HepG2 (cell line): ENCODE measurements around the gene RNPEPL1. TPM values are rescaled to one million over a fixed set of nuclear protein-coding genes. Genes with fewer than 3 reads are reported as not detected.

Source experiments
- FIP1L1 ChIP-seq: fragments of 200-400 bp; formaldehyde crosslinking; IDR thresholded peaks from 2 replicates; pipeline ENCODE4 v1.6.1; 2018; ENCODE audit warnings: low read depth, mild to moderate bottlenecking, low read length, moderate library complexity, borderline replicate concordance; ENCODE audit not compliant: insufficient read depth
- KAT2B ChIP-seq: fragments of 150-350 bp; IDR thresholded peaks from 2 replicates; pipeline ENCODE4 v1.6.1; 2014; ENCODE audit warnings: low read depth, low read length, borderline replicate concordance
- MBD4 ChIP-seq: IDR thresholded peaks from 2 replicates; pipeline ENCODE4 v1.6.1; 2012; ENCODE audit warnings: low read length, inconsistent platforms, borderline replicate concordance
- PITX1 ChIP-seq: sonication (generic); formaldehyde crosslinking; IDR thresholded peaks from 2 replicates; pipeline ENCODE4 v1.5.1; 2020; ENCODE audit warnings: mild to moderate bottlenecking, missing genetic modification reagents
- REL ChIP-seq: sonication (generic); formaldehyde crosslinking; conservative IDR thresholded peaks from 2 replicates; pipeline ENCODE4 v1.8.0; 2022; ENCODE audit warnings: mild to moderate bottlenecking, missing genetic modification reagents, moderate library complexity
- YEATS4 ChIP-seq: sonication (generic); formaldehyde crosslinking; IDR thresholded peaks from 2 replicates; pipeline ENCODE4 v1.4.0; 2020; ENCODE audit warnings: missing genetic modification reagents, borderline replicate concordance
- ZIK1 ChIP-seq: sonication (generic); formaldehyde crosslinking; IDR thresholded peaks from 2 replicates; pipeline ENCODE4 v1.5.0; 2020; ENCODE audit warnings: mild to moderate bottlenecking, low read depth, missing genetic modification reagents, borderline replicate concordance
- ZNF354B ChIP-seq: sonication (generic); formaldehyde crosslinking; IDR thresholded peaks from 2 replicates; pipeline ENCODE4 v1.8.0; 2022; ENCODE audit warnings: mild to moderate bottlenecking, missing genetic modification reagents
- ZNF773 ChIP-seq: sonication (generic); formaldehyde crosslinking; IDR thresholded peaks from 2 replicates; pipeline ENCODE4 v1.4.0; 2020; ENCODE audit warnings: missing genetic modification reagents, borderline replicate concordance
- polyA plus RNA-seq, 8 experiments: library from polyadenylated mRNA; depleted of rRNA in 3 of 8; stranded (reverse) in 7 of 8; unstranded in 1 of 8; fragments of >200 nt; fragmentation: Illumina TruSeq in 4 of 8; extraction: Trizol in 4 of 8; gene quantifications; 2 replicates each; pipeline versions ENCODE4 v1.2.1 to v1.2.3, GENCODE V29; 2011 to 2016; ENCODE audit warnings: low read depth in 4 of 8, missing spikeins in 1 of 8, mixed read lengths in 1 of 8; ENCODE audit not compliant: insufficient read depth in 1 of 8
- total RNA-seq, 5 experiments: library from RNA; depleted of rRNA; stranded (reverse); fragments of >200 nt; fragmentation: Illumina TruSeq; extraction: Trizol; gene quantifications; 2 replicates each; pipeline ENCODE4 v1.2.3, GENCODE V29; 2016; ENCODE audit warnings: low read depth in 1 of 5
- TF ChIP-seq, protein P1 (sequence below): sonication (generic); formaldehyde crosslinking; IDR thresholded peaks from 2 replicates; pipeline ENCODE4 v1.8.1; 2023; ENCODE audit warnings: mild to moderate bottlenecking, missing genetic modification reagents
- TF ChIP-seq, protein P2 (sequence below): sonication (generic); formaldehyde crosslinking; IDR thresholded peaks from 2 replicates; pipeline ENCODE4 v1.4.0; 2020; ENCODE audit warnings: missing genetic modification reagents
- TF ChIP-seq, protein P3 (sequence below): sonication (generic); formaldehyde crosslinking; IDR thresholded peaks from 2 replicates; pipeline ENCODE4 v1.4.0; 2020; ENCODE audit warnings: missing genetic modification reagents
- TF ChIP-seq, protein P4 (sequence below): sonication (generic); formaldehyde crosslinking; IDR thresholded peaks from 2 replicates; pipeline ENCODE4 v1.5.1; 2020; ENCODE audit warnings: missing genetic modification reagents, mild to moderate bottlenecking, borderline replicate concordance
- TF ChIP-seq, protein P5 (sequence below): sonication (generic); formaldehyde crosslinking; IDR thresholded peaks from 2 replicates; pipeline ENCODE4 v1.4.0; 2020; ENCODE audit warnings: missing genetic modification reagents, mild to moderate bottlenecking, borderline replicate concordance
- TF ChIP-seq, protein P6 (sequence below): sonication (generic); formaldehyde crosslinking; IDR thresholded peaks from 2 replicates; pipeline ENCODE4 v1.4.0; 2020; ENCODE audit warnings: mild to moderate bottlenecking, missing genetic modification reagents

Gene RNPEPL1
- total and polyA plus RNA-seq, 2 of the 13 experiments (the other 11 are each of a cell fraction or from before 2014, with no cell fraction given) = 13.0 to 18.0 TPM

DNA sequence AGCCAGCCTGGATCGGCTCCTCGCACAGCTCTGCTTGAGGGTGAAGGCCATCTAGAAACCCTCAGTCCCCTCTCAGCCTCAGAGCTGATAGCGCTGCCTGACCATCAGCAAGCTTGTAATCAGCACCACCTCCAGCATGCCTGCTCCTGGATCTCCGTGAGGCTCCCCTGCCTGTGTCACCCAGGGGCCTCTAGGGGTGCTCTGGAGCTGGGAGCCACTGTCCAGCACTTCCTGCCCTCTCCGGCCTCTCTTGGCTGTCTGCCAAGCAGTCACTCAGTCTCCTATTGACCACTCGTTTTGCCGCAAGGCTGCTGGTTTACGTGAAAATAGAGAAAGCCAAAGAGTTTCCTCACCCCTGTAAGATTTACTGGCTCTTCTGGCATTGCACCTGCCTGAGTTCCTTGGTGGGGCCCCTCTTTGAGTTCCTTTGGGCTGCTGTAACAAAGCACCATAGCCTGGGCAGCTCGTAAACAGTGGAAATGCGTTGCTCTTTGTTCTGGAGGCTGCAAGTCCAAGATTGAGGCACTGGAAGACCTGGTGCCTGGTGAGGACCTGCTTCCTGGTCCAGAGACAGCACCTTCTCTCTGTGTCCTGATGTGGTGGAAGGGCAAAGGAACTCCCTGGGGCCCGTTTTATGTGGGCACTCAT, 36.1 kb downstream of the RNPEPL1 start (continued):
- TF ChIP-seq, protein P1, sequence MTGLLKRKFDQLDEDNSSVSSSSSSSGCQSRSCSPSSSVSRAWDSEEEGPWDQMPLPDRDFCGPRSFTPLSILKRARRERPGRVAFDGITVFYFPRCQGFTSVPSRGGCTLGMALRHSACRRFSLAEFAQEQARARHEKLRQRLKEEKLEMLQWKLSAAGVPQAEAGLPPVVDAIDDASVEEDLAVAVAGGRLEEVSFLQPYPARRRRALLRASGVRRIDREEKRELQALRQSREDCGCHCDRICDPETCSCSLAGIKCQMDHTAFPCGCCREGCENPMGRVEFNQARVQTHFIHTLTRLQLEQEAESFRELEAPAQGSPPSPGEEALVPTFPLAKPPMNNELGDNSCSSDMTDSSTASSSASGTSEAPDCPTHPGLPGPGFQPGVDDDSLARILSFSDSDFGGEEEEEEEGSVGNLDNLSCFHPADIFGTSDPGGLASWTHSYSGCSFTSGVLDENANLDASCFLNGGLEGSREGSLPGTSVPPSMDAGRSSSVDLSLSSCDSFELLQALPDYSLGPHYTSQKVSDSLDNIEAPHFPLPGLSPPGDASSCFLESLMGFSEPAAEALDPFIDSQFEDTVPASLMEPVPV (CRISPR knock-in tag) = no peak; the same call in 1 of the 2 replicates
- TF ChIP-seq, protein P2, sequence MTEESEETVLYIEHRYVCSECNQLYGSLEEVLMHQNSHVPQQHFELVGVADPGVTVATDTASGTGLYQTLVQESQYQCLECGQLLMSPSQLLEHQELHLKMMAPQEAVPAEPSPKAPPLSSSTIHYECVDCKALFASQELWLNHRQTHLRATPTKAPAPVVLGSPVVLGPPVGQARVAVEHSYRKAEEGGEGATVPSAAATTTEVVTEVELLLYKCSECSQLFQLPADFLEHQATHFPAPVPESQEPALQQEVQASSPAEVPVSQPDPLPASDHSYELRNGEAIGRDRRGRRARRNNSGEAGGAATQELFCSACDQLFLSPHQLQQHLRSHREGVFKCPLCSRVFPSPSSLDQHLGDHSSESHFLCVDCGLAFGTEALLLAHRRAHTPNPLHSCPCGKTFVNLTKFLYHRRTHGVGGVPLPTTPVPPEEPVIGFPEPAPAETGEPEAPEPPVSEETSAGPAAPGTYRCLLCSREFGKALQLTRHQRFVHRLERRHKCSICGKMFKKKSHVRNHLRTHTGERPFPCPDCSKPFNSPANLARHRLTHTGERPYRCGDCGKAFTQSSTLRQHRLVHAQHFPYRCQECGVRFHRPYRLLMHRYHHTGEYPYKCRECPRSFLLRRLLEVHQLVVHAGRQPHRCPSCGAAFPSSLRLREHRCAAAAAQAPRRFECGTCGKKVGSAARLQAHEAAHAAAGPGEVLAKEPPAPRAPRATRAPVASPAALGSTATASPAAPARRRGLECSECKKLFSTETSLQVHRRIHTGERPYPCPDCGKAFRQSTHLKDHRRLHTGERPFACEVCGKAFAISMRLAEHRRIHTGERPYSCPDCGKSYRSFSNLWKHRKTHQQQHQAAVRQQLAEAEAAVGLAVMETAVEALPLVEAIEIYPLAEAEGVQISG (CRISPR knock-in tag) = peak; percentile 99
- TF ChIP-seq YEATS4 (CRISPR knock-in tag) = peak; percentile 64; the same call in 1 of the 2 replicates
- TF ChIP-seq REL = no peak
- no peak for TF ChIP-seq ZIK1
- TF ChIP-seq, protein P3, sequence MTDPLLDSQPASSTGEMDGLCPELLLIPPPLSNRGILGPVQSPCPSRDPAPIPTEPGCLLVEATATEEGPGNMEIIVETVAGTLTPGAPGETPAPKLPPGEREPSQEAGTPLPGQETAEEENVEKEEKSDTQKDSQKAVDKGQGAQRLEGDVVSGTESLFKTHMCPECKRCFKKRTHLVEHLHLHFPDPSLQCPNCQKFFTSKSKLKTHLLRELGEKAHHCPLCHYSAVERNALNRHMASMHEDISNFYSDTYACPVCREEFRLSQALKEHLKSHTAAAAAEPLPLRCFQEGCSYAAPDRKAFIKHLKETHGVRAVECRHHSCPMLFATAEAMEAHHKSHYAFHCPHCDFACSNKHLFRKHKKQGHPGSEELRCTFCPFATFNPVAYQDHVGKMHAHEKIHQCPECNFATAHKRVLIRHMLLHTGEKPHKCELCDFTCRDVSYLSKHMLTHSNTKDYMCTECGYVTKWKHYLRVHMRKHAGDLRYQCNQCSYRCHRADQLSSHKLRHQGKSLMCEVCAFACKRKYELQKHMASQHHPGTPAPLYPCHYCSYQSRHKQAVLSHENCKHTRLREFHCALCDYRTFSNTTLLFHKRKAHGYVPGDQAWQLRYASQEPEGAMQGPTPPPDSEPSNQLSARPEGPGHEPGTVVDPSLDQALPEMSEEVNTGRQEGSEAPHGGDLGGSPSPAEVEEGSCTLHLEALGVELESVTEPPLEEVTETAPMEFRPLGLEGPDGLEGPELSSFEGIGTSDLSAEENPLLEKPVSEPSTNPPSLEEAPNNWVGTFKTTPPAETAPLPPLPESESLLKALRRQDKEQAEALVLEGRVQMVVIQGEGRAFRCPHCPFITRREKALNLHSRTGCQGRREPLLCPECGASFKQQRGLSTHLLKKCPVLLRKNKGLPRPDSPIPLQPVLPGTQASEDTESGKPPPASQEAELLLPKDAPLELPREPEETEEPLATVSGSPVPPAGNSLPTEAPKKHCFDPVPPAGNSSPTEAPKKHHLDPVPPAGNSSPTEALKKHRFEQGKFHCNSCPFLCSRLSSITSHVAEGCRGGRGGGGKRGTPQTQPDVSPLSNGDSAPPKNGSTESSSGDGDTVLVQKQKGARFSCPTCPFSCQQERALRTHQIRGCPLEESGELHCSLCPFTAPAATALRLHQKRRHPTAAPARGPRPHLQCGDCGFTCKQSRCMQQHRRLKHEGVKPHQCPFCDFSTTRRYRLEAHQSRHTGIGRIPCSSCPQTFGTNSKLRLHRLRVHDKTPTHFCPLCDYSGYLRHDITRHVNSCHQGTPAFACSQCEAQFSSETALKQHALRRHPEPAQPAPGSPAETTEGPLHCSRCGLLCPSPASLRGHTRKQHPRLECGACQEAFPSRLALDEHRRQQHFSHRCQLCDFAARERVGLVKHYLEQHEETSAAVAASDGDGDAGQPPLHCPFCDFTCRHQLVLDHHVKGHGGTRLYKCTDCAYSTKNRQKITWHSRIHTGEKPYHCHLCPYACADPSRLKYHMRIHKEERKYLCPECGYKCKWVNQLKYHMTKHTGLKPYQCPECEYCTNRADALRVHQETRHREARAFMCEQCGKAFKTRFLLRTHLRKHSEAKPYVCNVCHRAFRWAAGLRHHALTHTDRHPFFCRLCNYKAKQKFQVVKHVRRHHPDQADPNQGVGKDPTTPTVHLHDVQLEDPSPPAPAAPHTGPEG (CRISPR knock-in tag) = no peak
- TF ChIP-seq FIP1L1 = 0 out of 2 replicates have a peak, but pooled peaks have one; percentile 17
- TF ChIP-seq KAT2B = no peak
- TF ChIP-seq, protein P4, sequence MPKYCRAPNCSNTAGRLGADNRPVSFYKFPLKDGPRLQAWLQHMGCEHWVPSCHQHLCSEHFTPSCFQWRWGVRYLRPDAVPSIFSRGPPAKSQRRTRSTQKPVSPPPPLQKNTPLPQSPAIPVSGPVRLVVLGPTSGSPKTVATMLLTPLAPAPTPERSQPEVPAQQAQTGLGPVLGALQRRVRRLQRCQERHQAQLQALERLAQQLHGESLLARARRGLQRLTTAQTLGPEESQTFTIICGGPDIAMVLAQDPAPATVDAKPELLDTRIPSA = 0 out of 2 replicates have a peak, but pooled peaks have one; percentile 63
- TF ChIP-seq ZNF773 = no peak
- no peak for TF ChIP-seq ZNF354B
- TF ChIP-seq, protein P5, sequence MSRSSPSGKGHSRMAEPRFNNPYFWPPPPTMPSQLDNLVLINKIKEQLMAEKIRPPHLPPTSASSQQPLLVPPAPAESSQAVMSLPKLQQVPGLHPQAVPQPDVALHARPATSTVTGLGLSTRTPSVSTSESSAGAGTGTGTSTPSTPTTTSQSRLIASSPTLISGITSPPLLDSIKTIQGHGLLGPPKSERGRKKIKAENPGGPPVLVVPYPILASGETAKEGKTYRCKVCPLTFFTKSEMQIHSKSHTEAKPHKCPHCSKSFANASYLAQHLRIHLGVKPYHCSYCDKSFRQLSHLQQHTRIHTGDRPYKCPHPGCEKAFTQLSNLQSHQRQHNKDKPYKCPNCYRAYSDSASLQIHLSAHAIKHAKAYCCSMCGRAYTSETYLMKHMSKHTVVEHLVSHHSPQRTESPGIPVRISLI (CRISPR knock-in tag) = no peak
- TF ChIP-seq, protein P6, sequence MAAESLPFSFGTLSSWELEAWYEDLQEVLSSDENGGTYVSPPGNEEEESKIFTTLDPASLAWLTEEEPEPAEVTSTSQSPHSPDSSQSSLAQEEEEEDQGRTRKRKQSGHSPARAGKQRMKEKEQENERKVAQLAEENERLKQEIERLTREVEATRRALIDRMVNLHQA (CRISPR knock-in tag) = no peak
- TF ChIP-seq MBD4 = no peak
- TF ChIP-seq PITX1 = no peak; the same call in 1 of the 2 replicates
